Activated CD8-positive, alpha-beta memory T cell treated with anti-CD3 and anti-CD28 coated beads, Interleukin-2, amount 50 U/mL, for 4 hours (primary cell): Measurements from ENCODE around the gene KRT32.
"Not testable (repeated sequence)": the region's sequence is repeated elsewhere in the genome, so short reads cannot be mapped to it uniquely, and the experiment has no call there.

Experiments
- DNase-seq: peaks from one replicate; pipeline ENCODE4 v3.0.0-alpha.2; 2020

Gene KRT32

DNA sequence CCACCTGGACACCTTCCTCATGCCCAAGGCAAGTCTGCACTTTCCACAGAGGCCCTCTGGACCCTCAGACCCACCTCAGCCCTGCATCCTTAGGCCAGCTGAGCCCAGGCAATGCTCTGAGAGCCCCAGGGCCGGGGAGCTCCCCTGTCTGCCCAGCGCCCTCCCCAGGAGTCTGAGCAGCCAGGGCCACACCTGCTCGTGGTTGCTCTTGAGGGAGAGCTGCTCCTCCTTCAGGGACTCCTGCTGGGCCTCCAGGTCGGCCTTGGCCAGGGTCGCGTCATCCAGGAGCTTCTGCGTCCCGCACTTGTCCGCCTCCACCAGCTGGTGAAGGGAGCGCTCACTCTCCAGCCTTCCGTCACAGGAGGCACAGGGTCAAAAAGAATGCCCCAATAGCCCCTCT, 44.6 kb downstream of the KRT32 start:
- not testable (repeated sequence) for DNase-seq

- DNase-seq = no peak
Measured at GRCh38 chr17:41421617-41422016, 45.6 kb downstream of the KRT32 start.

GRCh38 chr17:41421116-41421515, 46.1 kb downstream of the KRT32 start:
- no peak for DNase-seq

- no peak for DNase-seq
Measured at GRCh38 chr17:41420134-41420533, 47.1 kb downstream of the KRT32 start.

GRCh38 chr17:41419716-41420115, 47.5 kb downstream of the KRT32 start:
- DNase-seq = no peak

GRCh38 chr17:41418116-41418860, 48.9 kb downstream of the KRT32 start:
- no peak for DNase-seq

DNA sequence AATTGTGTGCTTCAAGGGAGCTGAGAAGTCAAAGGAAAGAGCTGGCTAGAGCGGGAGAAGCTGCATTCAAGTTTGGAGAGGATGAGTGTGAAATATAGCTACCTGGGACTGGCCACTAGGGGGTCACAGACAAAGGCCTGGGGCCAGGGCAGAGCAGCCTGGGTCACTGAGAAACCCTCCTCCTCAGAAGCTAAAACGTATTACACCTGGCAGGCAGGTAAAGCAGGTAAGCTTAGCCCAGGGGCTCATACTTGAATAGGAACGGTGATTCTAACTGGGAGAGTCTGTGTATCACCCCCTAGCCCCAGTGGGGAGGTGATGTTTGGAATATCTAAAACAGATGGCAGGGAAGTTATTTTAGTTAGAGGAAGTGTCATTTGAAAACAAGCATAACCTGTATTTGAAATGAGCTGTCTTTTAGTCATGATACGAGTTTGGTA, 49.6 kb downstream of the KRT32 start:
- no peak for DNase-seq

GRCh38 chr17:41417127-41417526, 50.1 kb downstream of the KRT32 start:
- no peak for DNase-seq

DNA sequence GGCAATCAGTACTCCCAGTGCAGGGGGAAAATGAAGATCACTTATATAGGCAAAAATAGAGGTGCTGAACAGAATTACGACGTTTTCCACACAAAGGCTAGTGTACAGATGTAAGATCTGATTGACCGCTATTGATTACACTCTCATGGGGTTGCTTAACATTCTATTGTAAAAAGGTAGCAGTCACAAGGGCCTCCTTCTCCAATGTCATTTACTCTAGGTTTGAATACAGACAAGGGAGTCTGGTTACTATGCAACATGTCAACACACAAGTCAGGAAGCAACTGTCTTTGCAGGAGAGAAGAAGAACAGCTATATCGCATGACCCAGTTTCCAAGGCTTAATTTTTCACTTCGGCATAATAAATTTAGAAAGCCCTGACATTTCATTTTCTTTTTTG, 50.7 kb downstream of the KRT32 start:
- DNase-seq = no peak

GRCh38 chr17:41415833-41416335, 51.3 kb downstream of the KRT32 start:
- no peak for DNase-seq

- no peak for DNase-seq
Measured at GRCh38 chr17:41415411-41415810, 51.8 kb downstream of the KRT32 start.

DNA sequence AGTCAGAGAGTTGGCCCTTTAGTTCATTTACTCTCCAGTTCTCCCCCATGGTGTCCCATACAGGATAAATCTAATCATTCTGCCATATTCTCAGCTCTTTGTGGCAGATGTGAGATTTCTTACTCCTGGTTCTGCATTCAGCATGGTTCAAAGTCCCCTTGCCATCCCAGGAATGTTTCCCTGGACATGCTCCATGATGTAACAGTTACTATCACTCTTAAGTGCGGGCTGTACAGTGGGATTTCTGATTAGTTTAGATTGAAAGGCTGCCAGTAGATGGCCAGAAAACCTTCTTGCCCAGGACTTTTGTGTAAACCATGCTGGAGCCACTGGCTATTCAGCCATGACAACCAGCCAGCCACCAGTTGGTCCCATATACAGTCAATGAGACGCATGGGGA, 53.2 kb downstream of the KRT32 start:
- no peak for DNase-seq

GRCh38 chr17:41413353-41413957, 53.7 kb downstream of the KRT32 start:
- no peak for DNase-seq

GRCh38 chr17:41411072-41411840, 55.9 kb downstream of the KRT32 start:
- DNase-seq = no peak
